Heart right ventricle (tissue), 16 donors: ENCODE data around the gene CHMP2B. TPM values are rescaled to one million over a fixed set of nuclear protein-coding genes. Genes with fewer than 3 reads are reported as not detected.
"Not testable (repeated sequence)": the region's sequence is repeated elsewhere in the genome, so short reads cannot be mapped to it uniquely, and the experiment has no call there.

Source experiments
- ATAC-seq, 8 donors: fragments of 200-7000 bp; cut with Tn5 transposase; one replicate each; pipeline ENCODE4 v1.9.1; 2020; ENCODE audit warnings: mild to moderate bottlenecking in 8 of 8, moderate library complexity in 8 of 8, moderate number of reproducible peaks in 1 of 8
- DNase-seq, 2 donors: peaks; one replicate each; pipeline ENCODE4 v3.0.0-alpha.2; 2020
- H3K27ac ChIP-seq, 10 donors: fragments of 200-600 bp; sonication (generic) in 2 of 10; one replicate each; pipeline versions ENCODE4 v1.5.0 to v1.8.0; 2020 to 2022; ENCODE audit warnings: mild to moderate bottlenecking in 3 of 10
- H3K27me3 ChIP-seq, 7 donors: fragments of 200-600 bp; one replicate each; pipeline ENCODE4 v1.8.0; 2021 to 2022; ENCODE audit warnings: mild to moderate bottlenecking in 2 of 7
- H3K36me3 ChIP-seq, 9 donors: fragments of 200-600 bp; sonication (generic) in 1 of 9; one replicate each; pipeline versions ENCODE4 v1.5.0 to v1.8.0; 2020 to 2022; ENCODE audit warnings: mild to moderate bottlenecking in 2 of 9
- H3K4me1 ChIP-seq, 9 donors: fragments of 200-600 bp; sonication (generic) in 1 of 9; one replicate each; pipeline versions ENCODE4 v1.5.0 to v1.8.0; 2020 to 2022; ENCODE audit warnings: mild to moderate bottlenecking in 4 of 9
- H3K4me3 ChIP-seq, 10 donors: fragments of 200-600 bp; sonication (generic) in 2 of 10; one replicate each; pipeline versions ENCODE4 v1.5.0 to v1.8.0; 2020 to 2022; ENCODE audit warnings: mild to moderate bottlenecking in 7 of 10, moderate library complexity in 2 of 10
- H3K9me3 ChIP-seq, 11 donors: fragments of 200-600 bp in 10 of 11; sonication (generic) in 2 of 11; one replicate each; pipeline versions ENCODE4 v1.5.0 to v1.8.0; 2013 to 2022; ENCODE audit warnings: mild to moderate bottlenecking in 2 of 11, control low read depth in 1 of 11, moderate library complexity in 1 of 11
- CTCF ChIP-seq, 9 donors: fragments of 200-600 bp; sonication (generic) in 2 of 9; IDR thresholded peaks; one replicate each; pipeline versions ENCODE4 v1.5.0 to v1.8.0; 2021 to 2022; ENCODE audit warnings: antibody characterized with exemption in 9 of 9, mild to moderate bottlenecking in 5 of 9, moderate library complexity in 1 of 9
- WGBS, 2 donors: extraction: QIAGEN DNeasy Blood & Tissue Kit; methylation state at CpG; one replicate each; pipeline ENCODE4 v1.1.7; 2013; ENCODE audit warnings: inconsistent platforms in 1 of 2; 5-methylcytosine and 5-hydroxymethylcytosine counted together
- intact Hi-C, 10 donors: fragments of 100-400 bp; cut with DNase I; formaldehyde crosslinking; loops; one replicate each; pipeline versions ENCODE4 v1.11.1 to v1.14.2; 2022
- microRNA-seq, 2 donors: library from miRNA; unstranded; fragments of <30 nt; microRNA quantifications; one replicate each; pipeline ENCODE4 v1.2.0, GENCODE V29; 2021
- polyA plus RNA-seq, 2 donors: library from polyadenylated mRNA; stranded (reverse); fragments of 200-250 nt; gene quantifications; one replicate each; pipeline ENCODE4 v1.2.3, GENCODE V29; 2013
- total RNA-seq, 10 donors: library from RNA; stranded (reverse); fragmentation: NEBNext Ultra II Directional in 3 of 10; extraction: Animal tissue kit (Norgen Biotek cat#: 25700) in 3 of 10; gene quantifications; one replicate each; pipeline versions ENCODE4 v1.2.1 to v1.2.4, GENCODE V29; 2021 to 2023
- donor health status: Arrhythmogenic right ventricular cardiomyopathy.
- donor health status: ischemic (EF 13 %, LVEDD 7.1; RV severe dilation, severe dysfunction).
- donor health status: healthy with polysubstance abuse.
- donor health status: DM: no; HTN: yes; CAD: no.
- donor health status: DM: no; HTN: no; CAD: no.
- donor health status: ischemic (EF 25% LVEDD 6.9; RV normal size, moderate dysfunction).
- donor health status: ischemic (EF 25% LVEDD 5.7; RV mildly dilated, moderate dysfunction).
- donor health status: healthy.
- donor health status: DM: yes; HTN: yes; CAD: no.
- donor health status: Ischemic cardiomyopathy.
- donor health status: ischemic (EF 35%, LVEDD 5.7; RV mildly dilated, moderate dysfunction).
- donor health status: nonischemic (EF 11% LVEDD 7.7; RV severe dilation, severe dysfunction).
- donor health status: DM: yes; HTN: yes; CAD: no.
- donor health status: PGD.
- donor health status: ischemic (EF 29% LVEDD 5.4; RV normal size, mild dysfunction).
- donor health status: nonischemic (EF 23%, LVEDD 6.1; RV moderate dilation, normal function).

CHMP2B gene
- total and polyA plus RNA-seq, 12 donors, result 10.8 to 43.7 (median 35.2) TPM

GRCh38 chr3:87298111-87298718 is 71.1 kb downstream of the CHMP2B start:
- H3K36me3 ChIP-seq, result no peaks in the 10 kb centered on the region
- H3K4me1 ChIP-seq, result no peaks in the 10 kb centered on the region
- 7 to 26% methylated on average over 3 of the region's 3 CpGs for WGBS, 2 donors
- H3K9me3 ChIP-seq, result no peaks in the 10 kb centered on the region
- TF ChIP-seq CTCF (IDR thresholded peaks at IDR 0.05), result peak in 8 of 9 donors; percentile 16 to 80 (median 66)
- ATAC-seq, result no peak
- DNase-seq, result no peak
- no peak overlapping the region for H3K27ac ChIP-seq
- no peaks in the 10 kb centered on the region for H3K27me3 ChIP-seq
- intact Hi-C loops, result loop anchor here in 3 of 10 donors (5.0 to 10.0 kb wide), 3 partner anchors 704 to 709 kb away; no protein-coding TSS in a partner anchor
- H3K4me3 ChIP-seq, result no peak overlapping the region

- H3K27ac ChIP-seq, ATAC-seq, H3K36me3 ChIP-seq, DNase-seq, H3K9me3 ChIP-seq, H3K4me1 ChIP-seq, H3K27me3 ChIP-seq, intact Hi-C loops, H3K4me3 ChIP-seq: not testable (repeated sequence)
- 63 to 74% methylated on average over 1 of the region's 1 CpG for WGBS, 2 donors
These were observed 77.9 kb downstream of the CHMP2B start for GRCh38 chr3:87305031-87305430.

Small RNAs within 50 kb of the gene (microRNA-seq; reads per million reads assigned to microRNA genes)
- gene MIR4795, result 0 to 0.60 reads per million in 2 donors

Other genes starting within 250 kb of the CHMP2B start
- gene VGLL3, start 236.2 kb upstream of the CHMP2B start, total RNA-seq, result 10 to 100 TPM in 1 of 10 donors, 1 to 10 TPM in 9; 1.3 to 15.3 (median 4.2) TPM
- 1 to 10 TPM; 1.0 to 1.3 TPM for gene VGLL3, start 236.2 kb upstream of the CHMP2B start, polyA plus RNA-seq
- not detected for gene POU1F1, start 49.3 kb downstream of the CHMP2B start, total RNA-seq
- gene POU1F1, start 49.3 kb downstream of the CHMP2B start, polyA plus RNA-seq, result not detected